ENCODE measurements around the gene ACSS1.

Gene ACSS1

GRCh38 chr20:25030649-25031207 lies 27.2 kb downstream of the ACSS1 start:
- no peak for DNase-seq

DNA sequence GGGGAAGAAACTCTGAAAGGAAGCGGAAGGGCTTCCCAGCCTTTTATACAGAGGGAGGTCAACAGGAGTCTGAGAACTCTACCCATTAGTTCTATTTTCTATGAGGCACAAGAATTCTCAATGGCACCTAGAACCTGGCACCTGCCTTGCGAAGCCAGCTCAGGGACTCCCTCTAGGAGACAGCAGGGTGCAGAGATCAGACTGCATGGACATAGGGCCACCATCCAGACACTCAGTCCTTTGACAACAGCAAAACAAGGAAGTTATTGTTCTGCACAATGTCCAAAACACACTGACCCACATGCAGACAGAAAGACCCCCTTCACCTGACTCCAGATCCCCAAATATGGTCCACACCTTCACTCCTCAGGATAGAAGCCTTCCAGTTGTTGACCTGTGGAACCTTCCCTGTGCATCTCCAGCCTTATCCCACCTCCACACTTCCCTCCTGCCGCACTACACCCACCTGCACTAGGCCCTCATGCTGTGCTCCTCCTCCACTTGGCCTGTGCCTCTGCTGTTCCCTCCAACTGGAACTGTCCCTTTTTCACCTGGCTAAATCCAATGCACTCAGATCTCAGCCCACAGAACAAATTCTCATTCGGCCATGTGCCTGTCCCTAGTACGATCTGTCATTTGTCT lies 27.8 kb downstream of the ACSS1 start:
- no peak for DNase-seq

DNA sequence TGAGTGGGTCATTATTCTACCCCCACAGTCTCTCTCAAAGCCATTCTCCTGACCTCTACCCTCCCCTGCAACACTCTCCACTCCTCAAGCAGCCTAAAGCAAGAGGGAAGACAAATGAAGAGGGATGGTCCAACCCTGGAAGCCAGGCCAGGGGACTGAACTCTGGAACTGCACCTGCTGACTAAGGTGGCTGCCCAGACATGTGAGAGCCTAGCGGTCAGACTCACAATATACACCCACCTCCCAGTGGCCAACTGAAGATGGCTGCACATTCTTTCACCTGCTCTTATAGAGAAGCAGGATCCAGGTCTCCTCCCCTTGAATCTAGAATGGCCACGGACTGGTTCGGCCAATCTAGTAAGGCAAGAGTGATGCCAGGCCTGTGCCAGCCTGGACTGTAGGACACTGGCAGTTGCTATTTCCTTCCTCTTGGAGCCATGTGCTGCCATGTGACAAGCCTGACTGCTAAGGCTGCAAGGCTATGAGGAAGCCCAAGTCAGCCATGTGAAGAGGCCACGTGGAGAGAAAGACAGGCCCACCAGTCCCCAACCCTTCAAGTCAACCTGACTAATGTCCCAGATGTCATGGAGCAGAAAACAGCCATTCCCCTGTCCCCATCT lies 31.8 kb downstream of the ACSS1 start:
- DNase-seq: no peak

- DNase-seq: no peak
Observed at GRCh38 chr20:25025091-25025861, 32.7 kb downstream of the ACSS1 start.

- DNase-seq: no peak
Observed at GRCh38 chr20:25024171-25024570, 33.8 kb downstream of the ACSS1 start.

DNA sequence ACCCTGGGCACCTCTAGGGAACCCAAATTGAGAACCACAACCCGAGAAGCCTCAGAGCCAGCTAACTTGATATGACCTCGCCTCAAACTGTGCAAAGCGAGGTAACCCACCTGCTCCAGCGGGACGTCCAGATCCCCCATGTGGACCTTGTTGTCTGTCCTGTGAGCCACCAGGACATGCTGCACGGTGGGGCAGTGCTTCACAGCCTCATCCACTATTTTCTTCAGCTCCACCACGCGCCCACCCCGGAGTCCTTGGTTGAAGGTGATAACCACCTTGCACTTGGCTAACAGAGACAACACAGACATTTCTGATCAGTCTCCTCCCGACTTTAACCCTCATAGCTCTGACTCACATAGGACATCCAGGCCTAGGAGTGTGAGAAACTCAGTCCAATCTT lies 34.6 kb downstream of the ACSS1 start:
- no peak for DNase-seq

DNA sequence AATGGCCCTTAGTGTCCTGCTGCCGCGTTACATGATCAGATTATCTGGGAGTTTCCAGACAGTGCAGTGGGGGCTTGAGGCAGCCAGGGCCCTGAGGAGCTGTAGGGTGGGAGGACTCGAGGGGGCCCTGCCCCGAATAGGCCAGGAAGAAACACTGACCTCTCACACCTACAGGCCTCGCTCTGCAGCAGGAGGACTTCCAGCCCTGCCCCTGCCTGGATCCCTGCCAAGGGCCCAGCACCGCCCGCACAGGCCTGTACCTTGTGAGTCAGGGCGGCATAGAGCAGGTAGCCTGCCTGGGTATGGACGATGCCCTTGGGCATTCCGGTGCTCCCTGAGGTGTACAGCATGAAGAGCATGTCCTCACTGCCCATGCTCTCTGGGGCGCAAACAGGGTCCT lies 35.3 kb downstream of the ACSS1 start:
- DNase-seq: no peak

- no peak for DNase-seq
Observed at GRCh38 chr20:25021336-25021735, 36.6 kb downstream of the ACSS1 start.

GRCh38 chr20:25020901-25021301 lies 37.0 kb downstream of the ACSS1 start:
- no peak for DNase-seq

GRCh38 chr20:25020345-25020744 lies 37.6 kb downstream of the ACSS1 start:
- DNase-seq: no peak

DNA sequence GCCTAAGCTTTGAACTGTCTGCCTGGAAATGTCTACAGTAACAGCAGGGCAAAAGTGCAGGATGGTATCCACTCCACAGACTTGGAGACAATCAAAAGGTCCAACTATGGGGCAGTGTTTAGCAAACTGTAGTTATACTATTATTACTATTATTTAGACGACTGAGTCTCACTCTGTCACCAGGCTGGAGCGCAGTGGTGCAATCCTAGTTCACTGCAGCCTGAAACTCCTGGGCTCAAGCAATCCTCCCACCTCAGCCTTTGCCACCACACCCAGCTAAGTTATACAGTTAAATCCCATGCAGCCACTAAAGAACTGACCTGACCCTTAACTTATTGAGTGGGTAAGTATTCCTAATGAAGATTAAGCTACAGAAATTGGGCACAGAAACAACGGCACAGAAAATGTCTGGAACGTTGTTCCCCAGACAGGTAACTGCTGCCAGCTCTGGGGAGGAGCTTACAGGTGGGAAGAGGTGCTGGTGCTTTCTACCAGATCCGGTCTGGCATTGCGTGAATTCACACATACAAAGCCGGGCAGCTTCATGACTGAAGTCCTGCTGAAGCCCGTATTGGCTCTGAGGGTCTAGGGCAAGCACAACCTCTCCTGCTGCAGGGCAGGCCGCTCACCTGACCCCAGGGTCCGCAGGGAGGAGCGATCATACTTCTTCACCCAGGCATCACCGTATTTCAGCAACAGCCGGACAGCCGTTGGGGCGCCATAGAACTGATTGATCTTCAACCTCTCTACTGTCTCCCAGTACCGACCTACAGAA lies 38.4 kb downstream of the ACSS1 start:
- DNase-seq: no peak

- no peak for DNase-seq
Observed at GRCh38 chr20:25018841-25019240, 39.1 kb downstream of the ACSS1 start.

DNA sequence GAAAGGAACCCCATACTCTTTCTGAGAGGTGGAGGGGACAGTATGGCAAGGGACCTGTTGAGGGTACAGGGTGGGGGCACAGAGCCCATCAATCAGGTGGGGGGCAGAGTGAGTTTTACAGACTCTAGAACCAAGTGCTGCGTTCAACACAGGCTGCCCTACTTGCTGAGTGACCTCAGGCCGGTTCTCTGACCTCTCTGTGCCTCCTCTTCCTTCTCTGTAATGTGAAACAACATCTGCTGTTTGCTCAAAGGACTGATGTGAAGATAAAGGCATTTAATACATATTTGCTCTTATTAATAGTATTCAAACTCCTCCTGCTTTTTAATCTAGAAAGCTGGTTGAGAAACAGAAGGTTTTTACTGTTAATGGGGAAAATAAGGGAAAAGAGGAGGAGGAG lies 39.5 kb downstream of the ACSS1 start:
- no peak for DNase-seq

- DNase-seq: peak; percentile 68
Observed at GRCh38 chr20:25017257-25017803, 40.6 kb downstream of the ACSS1 start.

- DNase-seq: no peak
Observed at GRCh38 chr20:25016471-25016870, 41.5 kb downstream of the ACSS1 start.

- DNase-seq: no peak
Observed at GRCh38 chr20:25015986-25016385, 42.0 kb downstream of the ACSS1 start.

DNA sequence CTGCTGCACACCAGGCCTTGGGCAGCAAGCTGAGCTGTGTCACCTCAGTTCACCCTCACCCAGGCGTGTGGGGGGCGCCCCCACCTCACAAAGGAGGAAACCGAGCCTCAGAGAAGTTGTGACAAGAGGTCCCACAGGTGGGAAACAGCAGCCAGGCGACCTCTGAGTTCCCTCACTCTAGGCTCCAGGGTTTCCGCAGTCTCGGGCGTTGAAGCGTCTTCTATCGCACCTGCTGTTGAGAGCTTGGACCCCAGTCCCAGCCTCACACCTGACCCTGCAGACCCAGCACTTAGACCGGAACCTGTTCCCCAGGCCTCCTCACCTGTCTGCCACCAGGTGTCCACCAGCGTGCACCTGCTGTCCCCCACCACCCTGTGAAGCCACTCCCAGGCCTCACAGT lies 43.1 kb downstream of the ACSS1 start:
- peak; percentile 30 for DNase-seq

DNA sequence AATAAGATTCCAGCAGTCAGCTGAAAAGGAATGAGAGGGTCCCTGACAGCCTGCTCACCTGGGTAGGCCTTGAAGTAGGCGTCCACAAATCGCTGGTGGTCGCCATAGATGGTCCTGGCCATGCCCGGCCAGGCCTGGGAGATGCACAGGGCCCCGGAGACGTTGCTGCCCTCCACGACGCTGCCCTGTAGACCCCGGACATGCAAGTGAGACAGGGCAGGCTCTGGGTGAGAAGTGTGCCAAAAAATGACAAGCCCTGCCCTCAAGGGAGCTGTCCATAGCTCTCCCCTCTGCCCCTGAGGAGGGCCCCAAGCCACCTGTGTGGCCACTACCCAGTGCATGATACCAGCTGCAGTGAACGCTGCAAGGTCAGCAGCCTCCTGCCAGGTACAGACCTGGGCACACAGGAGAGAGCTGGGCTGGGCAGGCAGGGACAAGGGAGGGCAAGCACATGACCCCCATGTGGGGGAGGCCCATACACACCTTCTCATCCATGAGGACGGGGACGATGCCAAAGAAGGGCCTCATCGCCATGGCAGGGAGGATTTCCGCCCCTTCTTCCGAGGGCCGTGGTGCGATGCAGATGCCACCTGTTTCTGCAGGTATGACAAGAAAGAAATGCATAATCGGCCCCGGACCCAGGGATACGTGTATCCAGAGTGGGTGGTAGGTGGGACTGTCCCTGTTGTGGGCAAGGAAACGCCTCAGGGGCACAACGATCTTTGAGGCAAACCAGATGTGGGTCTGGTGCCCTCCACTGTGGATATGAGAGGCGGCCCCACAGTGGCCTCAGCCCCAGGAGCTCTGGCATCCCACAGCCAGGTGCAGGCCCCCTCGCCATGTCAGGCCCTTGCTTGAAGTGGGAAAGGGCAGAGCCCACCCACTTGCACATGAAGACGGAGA lies 44.2 kb downstream of the ACSS1 start:
- DNase-seq: peak; percentile 38

GRCh38 chr20:25012616-25013189 lies 45.2 kb downstream of the ACSS1 start:
- DNase-seq: peak; percentile 24

- DNase-seq: peak; percentile 37
Observed at GRCh38 chr20:25011831-25012241, 46.1 kb downstream of the ACSS1 start.

DNA sequence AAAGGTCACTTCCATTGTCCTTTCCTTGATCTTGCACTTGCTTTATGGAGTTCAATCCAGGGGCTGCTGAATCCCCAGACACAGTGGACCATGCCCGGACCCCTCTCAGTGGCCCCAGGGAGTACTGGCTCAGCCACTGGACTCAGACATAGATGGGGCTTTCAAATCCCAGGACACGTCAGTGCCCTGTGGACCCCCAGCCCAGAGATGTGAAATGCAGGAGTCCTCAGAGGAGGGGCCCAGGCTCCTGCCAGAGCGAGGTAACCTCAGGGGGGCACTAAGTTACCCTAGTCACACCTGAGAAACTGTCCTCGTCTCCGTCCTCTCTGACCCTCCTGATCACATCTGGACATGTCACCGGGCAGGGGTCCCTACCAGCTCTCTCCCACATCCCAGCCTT lies 46.7 kb downstream of the ACSS1 start:
- DNase-seq: peak; percentile 26

All from islet precursor cell (in vitro differentiated cells).